ENCODE data around the gene KLRB1. TPM values are rescaled to one million over a fixed set of nuclear protein-coding genes. Genes with fewer than 3 reads are reported as not detected.
"Not testable (repeated sequence)": the region's sequence is repeated elsewhere in the genome, so short reads cannot be mapped to it uniquely, and the experiment has no call there.

The KLRB1 gene
- polyA plus RNA-seq, 4 donors: 3.8 to 6.9 (median 4.8) TPM

GRCh38 chr12:9625019-9625418 is 17.3 kb upstream of the KLRB1 start:
- DNase-seq (ENCODE audit: low read depth in 4 of 4, low spot score in 2 of 4): no peak

- no peak for DNase-seq (ENCODE audit: low read depth in 4 of 4, low spot score in 2 of 4)
Measured at GRCh38 chr12:9619411-9620179, 11.9 kb upstream of the KLRB1 start.

GRCh38 chr12:9618906-9619305 is 11.2 kb upstream of the KLRB1 start:
- not testable (repeated sequence) for DNase-seq (ENCODE audit: low read depth in 4 of 4, low spot score in 2 of 4)

- DNase-seq (ENCODE audit: low read depth in 4 of 4, low spot score in 2 of 4): no peak
Measured at GRCh38 chr12:9617124-9617523, 9.4 kb upstream of the KLRB1 start.

GRCh38 chr12:9615420-9616136 is 7.9 kb upstream of the KLRB1 start:
- no peak for DNase-seq (ENCODE audit: low read depth in 4 of 4, low spot score in 2 of 4)

- not testable (repeated sequence) for DNase-seq (ENCODE audit: low read depth in 4 of 4, low spot score in 2 of 4)
Measured at GRCh38 chr12:9610606-9611005, 2.9 kb upstream of the KLRB1 start.

- DNase-seq (ENCODE audit: low read depth in 4 of 4, low spot score in 2 of 4): no peak
Measured at GRCh38 chr12:9606736-9607372, 862 bp downstream of the KLRB1 start.

GRCh38 chr12:9606247-9606646 is 1.5 kb downstream of the KLRB1 start:
- no peak for DNase-seq (ENCODE audit: low read depth in 4 of 4, low spot score in 2 of 4)

GRCh38 chr12:9605483-9605882 is 2.2 kb downstream of the KLRB1 start:
- no peak for DNase-seq (ENCODE audit: low read depth in 4 of 4, low spot score in 2 of 4)

- DNase-seq (ENCODE audit: low read depth in 4 of 4, low spot score in 2 of 4): no peak
Measured at GRCh38 chr12:9604287-9604686, 3.4 kb downstream of the KLRB1 start.

- DNase-seq (ENCODE audit: low read depth in 4 of 4, low spot score in 2 of 4): not testable (repeated sequence)
Measured at GRCh38 chr12:9600426-9600825, 7.3 kb downstream of the KLRB1 start.

GRCh38 chr12:9598363-9598762 is 9.4 kb downstream of the KLRB1 start:
- no peak for DNase-seq (ENCODE audit: low read depth in 4 of 4, low spot score in 2 of 4)

GRCh38 chr12:9597365-9597764 is 10.4 kb downstream of the KLRB1 start:
- DNase-seq (ENCODE audit: low read depth in 4 of 4, low spot score in 2 of 4): no peak

GRCh38 chr12:9590441-9590840 is 17.3 kb downstream of the KLRB1 start:
- DNase-seq (ENCODE audit: low read depth in 4 of 4, low spot score in 2 of 4): no peak

- no peak for DNase-seq (ENCODE audit: low read depth in 4 of 4, low spot score in 2 of 4)
Measured at GRCh38 chr12:9588749-9589148, 19.0 kb downstream of the KLRB1 start.

- DNase-seq (ENCODE audit: low read depth in 4 of 4, low spot score in 2 of 4): no peak
Measured at GRCh38 chr12:9587987-9588600, 19.6 kb downstream of the KLRB1 start.

GRCh38 chr12:9577729-9578128 is 30.0 kb downstream of the KLRB1 start:
- not testable (repeated sequence) for DNase-seq (ENCODE audit: low read depth in 4 of 4, low spot score in 2 of 4)

GRCh38 chr12:9567151-9567550 is 40.6 kb downstream of the KLRB1 start:
- DNase-seq (ENCODE audit: low read depth in 4 of 4, low spot score in 2 of 4): not testable (repeated sequence)

- not testable (repeated sequence) for DNase-seq (ENCODE audit: low read depth in 4 of 4, low spot score in 2 of 4)
Measured at GRCh38 chr12:9566113-9566512, 41.6 kb downstream of the KLRB1 start.

- not testable (repeated sequence) for DNase-seq (ENCODE audit: low read depth in 4 of 4, low spot score in 2 of 4)
Measured at GRCh38 chr12:9564418-9564817, 43.3 kb downstream of the KLRB1 start.

- DNase-seq (ENCODE audit: low read depth in 4 of 4, low spot score in 2 of 4): not testable (repeated sequence)
Measured at GRCh38 chr12:9562841-9563453, 44.8 kb downstream of the KLRB1 start.

All from left renal cortex interstitium (tissue), 4 donors.